NCI-H2196 (cell line): ENCODE results near the gene ZNF892.

Experiments
- DNase-seq: peaks from one replicate; lab custom pipeline; 2025; ENCODE audit not compliant: unreplicated experiment; lab: John Stamatoyannopoulos, UW

Gene ZNF892

GRCh38 chr2:95207111-95207961 lies at the start of gene ZNF892:
Gene ZNF892, plus strand, starts transcription at chr2:95207521. Its CDS starts 295 bp downstream, at chr2:95207816.
- peak; percentile 92 for DNase-seq

- no peak for DNase-seq
These were observed 48.9 kb upstream of the ZNF892 start for GRCh38 chr2:95158441-95158840.

GRCh38 chr2:95158891-95159619 lies 48.3 kb upstream of the ZNF892 start:
- DNase-seq = peak; percentile 18

- DNase-seq = peak; percentile 74
These were observed 47.5 kb upstream of the ZNF892 start, which contains the start of gene ZNF514 for GRCh38 chr2:95159690-95160449. Gene ZNF514, minus strand, starts transcription at chr2:95159848. Its CDS starts 6,595 bp downstream, at chr2:95153253.

- no peak for DNase-seq
These were observed 42.3 kb upstream of the ZNF892 start for GRCh38 chr2:95165030-95165370.

- peak; percentile 97 for DNase-seq
These were observed 41.8 kb upstream of the ZNF892 start, which contains the start of gene ZNF2 for GRCh38 chr2:95165371-95166064. Gene ZNF2, plus strand, starts transcription at chr2:95165809. Its CDS starts 10,418 bp downstream, at chr2:95176227.

GRCh38 chr2:95166065-95166763 lies 41.1 kb upstream of the ZNF892 start:
- no peak for DNase-seq

- no peak for DNase-seq
These were observed 35.4 kb upstream of the ZNF892 start for GRCh38 chr2:95171902-95172301.

- DNase-seq = no peak
These were observed 33.2 kb upstream of the ZNF892 start for GRCh38 chr2:95174031-95174542.

- DNase-seq = no peak
These were observed 27.9 kb upstream of the ZNF892 start for GRCh38 chr2:95179451-95179850.

- no peak for DNase-seq
These were observed 25.5 kb upstream of the ZNF892 start for GRCh38 chr2:95181774-95182173.

GRCh38 chr2:95185197-95185596 lies 22.1 kb upstream of the ZNF892 start:
- DNase-seq = no peak

- DNase-seq = no peak
These were observed 21.3 kb upstream of the ZNF892 start for GRCh38 chr2:95185973-95186372.

- peak; percentile 27 for DNase-seq
These were observed 14.4 kb upstream of the ZNF892 start for GRCh38 chr2:95192956-95193355.

- no peak for DNase-seq
These were observed 3.4 kb upstream of the ZNF892 start for GRCh38 chr2:95203911-95204310.

GRCh38 chr2:95204396-95204795 lies 2.9 kb upstream of the ZNF892 start:
- no peak for DNase-seq

GRCh38 chr2:95206096-95206495 lies 1.2 kb upstream of the ZNF892 start:
- DNase-seq = no peak

GRCh38 chr2:95208106-95208505 lies 785 bp downstream of the ZNF892 start:
- DNase-seq = no peak

- DNase-seq = no peak
These were observed 7.8 kb downstream of the ZNF892 start for GRCh38 chr2:95215018-95215612.
